Epithelial cell of esophagus (primary cell): Measurements from ENCODE around the gene ETFB.

ENCODE experiments used
- DNase-seq: peaks from one replicate; pipeline ENCODE4 v3.0.0; 2010; ENCODE audit warnings: low read depth
- H3K4me3 ChIP-seq: 2 replicates; pipeline ENCODE4 v1.5.1; 2011; ENCODE audit warnings: mild to moderate bottlenecking, low read length, control low read depth
- TF ChIP-seq, protein P1 (sequence below): IDR thresholded peaks from 2 replicates; pipeline ENCODE4 v1.5.1; 2011; ENCODE audit warnings: low read depth, mild to moderate bottlenecking, low read length, control low read depth, inconsistent platforms; ENCODE audit not compliant: insufficient read depth; ENCODE audit errors: missing control alignments

The ETFB gene

GRCh38 chr19:51347209-51347928, 18.8 kb downstream of the ETFB start:
- TF ChIP-seq, protein P1, sequence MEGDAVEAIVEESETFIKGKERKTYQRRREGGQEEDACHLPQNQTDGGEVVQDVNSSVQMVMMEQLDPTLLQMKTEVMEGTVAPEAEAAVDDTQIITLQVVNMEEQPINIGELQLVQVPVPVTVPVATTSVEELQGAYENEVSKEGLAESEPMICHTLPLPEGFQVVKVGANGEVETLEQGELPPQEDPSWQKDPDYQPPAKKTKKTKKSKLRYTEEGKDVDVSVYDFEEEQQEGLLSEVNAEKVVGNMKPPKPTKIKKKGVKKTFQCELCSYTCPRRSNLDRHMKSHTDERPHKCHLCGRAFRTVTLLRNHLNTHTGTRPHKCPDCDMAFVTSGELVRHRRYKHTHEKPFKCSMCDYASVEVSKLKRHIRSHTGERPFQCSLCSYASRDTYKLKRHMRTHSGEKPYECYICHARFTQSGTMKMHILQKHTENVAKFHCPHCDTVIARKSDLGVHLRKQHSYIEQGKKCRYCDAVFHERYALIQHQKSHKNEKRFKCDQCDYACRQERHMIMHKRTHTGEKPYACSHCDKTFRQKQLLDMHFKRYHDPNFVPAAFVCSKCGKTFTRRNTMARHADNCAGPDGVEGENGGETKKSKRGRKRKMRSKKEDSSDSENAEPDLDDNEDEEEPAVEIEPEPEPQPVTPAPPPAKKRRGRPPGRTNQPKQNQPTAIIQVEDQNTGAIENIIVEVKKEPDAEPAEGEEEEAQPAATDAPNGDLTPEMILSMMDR = no peak

DNA sequence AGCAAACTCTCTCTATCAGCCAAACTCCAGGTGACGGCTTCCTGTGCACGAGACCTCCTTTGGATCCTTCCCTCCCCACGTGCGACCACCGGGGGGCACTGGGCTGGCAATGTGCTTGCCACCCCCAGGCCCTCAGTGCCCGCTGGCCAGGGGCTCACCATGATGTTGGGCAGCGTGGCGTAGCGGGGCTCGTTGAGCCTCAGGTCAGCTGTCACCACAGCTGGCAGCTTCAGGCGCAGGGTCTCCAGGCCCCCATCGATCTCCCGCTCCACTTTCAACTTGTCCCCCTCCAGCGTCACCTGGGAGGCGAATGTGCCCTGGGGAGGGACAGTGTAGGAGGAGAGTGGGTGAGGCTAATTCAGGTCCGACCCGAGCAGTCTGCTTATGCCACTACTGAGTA, 19.4 kb downstream of the ETFB start:
- TF ChIP-seq, protein P1 = no peak
- DNase-seq = no peak
- no peak overlapping the region for H3K4me3 ChIP-seq

More at GRCh38 chr19:51347209-51347928, 18.8 kb downstream of the ETFB start:
- DNase-seq = no peak
- H3K4me3 ChIP-seq = no peak overlapping the region

- no peak overlapping the region for H3K4me3 ChIP-seq
- no peak for DNase-seq
- TF ChIP-seq, protein P1 = no peak
Observed at GRCh38 chr19:51345076-51345620, 21.0 kb downstream of the ETFB start.

DNA sequence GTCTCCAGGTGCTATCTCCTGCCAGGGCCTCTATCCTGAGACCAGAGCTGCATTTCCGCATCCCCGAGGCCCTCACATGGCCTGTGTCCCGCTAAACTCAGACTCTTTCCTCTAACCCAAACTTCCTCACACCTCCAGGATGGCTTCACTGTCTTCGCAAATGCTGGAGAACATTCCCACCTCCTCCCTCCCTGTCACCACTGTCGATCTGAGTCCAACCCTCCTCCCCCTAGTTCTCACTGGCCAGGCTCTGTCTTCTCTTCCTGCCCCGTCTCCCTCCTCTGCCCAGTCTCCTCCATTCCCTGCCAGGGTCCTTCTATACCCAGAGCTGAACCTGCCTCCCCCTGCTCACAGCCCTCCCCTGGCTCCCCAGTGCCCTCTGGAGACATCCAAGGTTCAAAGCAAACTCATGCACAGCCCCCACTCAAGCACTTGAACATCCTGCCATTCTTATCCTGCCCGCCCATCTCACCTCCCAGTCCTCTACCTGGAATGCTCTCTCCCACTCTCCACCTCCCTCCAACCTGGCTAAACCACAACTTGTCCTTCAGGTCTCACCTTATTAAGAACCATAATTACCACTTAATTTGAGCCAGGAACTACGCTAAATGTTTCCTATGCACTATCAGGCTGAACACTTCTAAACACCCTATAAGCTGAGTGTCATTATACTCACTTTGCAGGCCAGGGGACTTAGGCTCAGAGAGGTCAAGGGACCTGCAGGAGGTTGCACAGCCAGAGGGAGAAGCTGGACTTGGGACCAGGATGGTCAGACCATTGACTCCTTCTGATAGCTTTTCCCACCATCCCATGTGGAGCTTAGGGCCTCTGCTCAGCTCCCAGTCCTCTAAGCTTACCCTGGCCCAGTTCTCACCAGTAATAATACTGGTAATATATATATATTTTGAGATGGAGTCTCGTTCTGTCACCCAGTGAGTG, 23.3 kb downstream of the ETFB start:
- no peak overlapping the region for H3K4me3 ChIP-seq
- TF ChIP-seq, protein P1 = no peak
- DNase-seq = no peak

DNA sequence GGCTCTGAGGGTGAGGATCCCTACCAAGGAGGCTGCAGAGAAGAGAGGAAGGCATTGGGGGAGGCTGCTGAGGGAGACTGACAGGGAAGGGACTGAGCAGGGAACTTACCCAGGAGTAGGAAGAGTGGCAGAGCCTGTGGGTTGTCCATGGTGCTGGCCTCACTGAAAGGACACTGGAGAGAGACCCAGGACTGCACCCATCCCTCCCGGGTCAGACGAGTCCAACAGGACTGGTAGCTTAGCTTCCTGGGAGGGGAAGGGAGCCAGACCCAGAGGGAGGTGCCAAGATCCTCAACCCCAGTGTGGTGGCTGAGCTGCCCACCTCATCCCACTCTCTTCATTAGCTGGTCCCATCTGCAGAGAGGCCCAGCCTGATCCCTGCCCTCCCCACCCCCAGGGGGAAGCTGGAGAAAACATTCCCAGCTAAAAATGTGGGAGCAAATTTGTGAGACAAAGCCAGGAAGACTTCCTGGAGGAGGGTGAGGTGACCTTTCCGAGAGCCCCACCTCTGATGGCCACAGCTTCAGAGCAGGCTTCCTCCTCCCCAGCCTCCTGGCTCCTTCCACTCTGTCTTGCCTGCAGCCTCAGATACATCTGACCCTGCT, 24.1 kb downstream of the ETFB start, which contains the start of gene VSIG10L:
Gene VSIG10L (minus strand): TSS at position 164 of the 605 bp plus-strand sequence. CDS start 15 bp downstream, at position 149.
- H3K4me3 ChIP-seq = peak within 1 kb of the TSS; percentile 48
- TF ChIP-seq, protein P1 = no peak
- DNase-seq = peak; percentile 13

DNA sequence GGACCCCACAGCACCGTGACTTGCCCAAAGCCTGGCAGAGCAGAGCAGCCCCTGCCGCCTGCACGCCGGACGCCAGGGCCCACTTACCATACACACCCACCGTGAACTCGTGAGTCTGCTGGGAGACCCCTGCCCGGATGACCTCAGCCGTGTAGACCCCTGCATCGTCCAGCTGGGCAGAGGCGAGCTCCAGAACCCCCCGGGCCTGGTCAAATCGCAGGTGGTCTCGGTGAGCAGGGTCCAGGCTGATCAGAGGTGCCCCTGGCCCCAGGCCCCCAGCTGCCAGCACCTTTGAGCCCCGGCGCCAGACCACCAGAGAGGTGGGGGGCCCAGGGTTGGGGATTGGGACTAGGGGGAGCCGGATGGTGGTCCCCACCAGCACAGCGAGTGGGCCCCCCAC, 25.1 kb downstream of the ETFB start:
- H3K4me3 ChIP-seq = peak overlapping the region; percentile 48
- TF ChIP-seq, protein P1 = no peak
- DNase-seq = no peak
